Stromal cell of bone marrow (primary cell): ENCODE results near the gene SDCCAG8.

Experiments
- DNase-seq: peaks from one replicate; pipeline ENCODE4 v3.0.0-alpha.2; 2012; ENCODE audit warnings: low read depth

The SDCCAG8 gene

DNA sequence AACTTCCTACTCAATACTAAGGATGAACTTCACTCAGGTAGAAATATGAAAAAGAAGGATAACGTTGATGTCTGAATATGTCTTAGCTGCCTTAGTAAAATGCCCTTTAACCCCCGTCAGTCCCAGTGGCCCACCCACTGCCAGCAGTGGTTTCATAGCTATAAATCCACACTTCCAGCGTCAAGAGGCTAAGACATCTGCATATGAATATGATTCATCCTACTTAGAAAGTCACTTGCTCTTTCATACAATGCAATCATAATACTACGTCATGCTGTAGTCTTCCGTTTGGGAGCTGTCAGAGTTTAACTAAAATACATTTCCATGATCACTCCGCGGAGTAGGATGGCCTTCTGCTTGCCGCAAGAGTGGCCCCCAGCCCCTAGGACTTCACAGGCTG lies 247.3 kb downstream of the SDCCAG8 start:
- no peak for DNase-seq

DNA sequence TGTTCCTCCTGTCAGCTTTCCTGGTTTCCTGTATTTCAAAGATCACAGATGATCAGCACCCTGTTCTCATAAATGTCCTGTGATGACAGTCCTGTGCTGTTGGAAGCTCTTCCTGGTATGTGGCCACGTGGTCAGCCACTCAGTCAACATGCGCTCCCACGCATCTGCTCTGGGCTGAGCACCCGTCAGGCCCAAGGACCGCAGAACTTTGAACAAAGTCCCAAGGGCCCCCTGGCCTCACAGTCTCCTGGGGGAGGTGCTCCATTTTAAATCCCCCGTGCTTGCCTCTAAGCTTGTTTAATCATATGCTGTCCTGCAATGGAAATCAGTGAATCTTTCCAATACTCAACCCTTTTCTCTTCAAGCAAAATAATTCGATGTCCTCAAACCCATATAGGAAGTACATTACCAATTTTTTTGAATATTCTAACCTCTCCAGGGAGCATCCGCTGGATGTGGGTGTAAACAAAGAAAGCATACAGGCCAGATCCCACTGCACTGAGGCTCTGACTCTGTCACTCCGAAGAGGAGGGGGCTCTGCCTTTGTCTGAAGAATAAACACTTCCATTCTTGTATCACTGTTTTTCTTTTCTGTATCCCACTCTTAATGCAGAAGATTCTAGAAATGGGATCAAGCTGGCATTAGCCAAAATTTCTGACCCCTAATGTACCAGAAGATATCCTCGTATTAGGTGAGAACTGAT lies 250.3 kb downstream of the SDCCAG8 start:
- no peak for DNase-seq

DNA sequence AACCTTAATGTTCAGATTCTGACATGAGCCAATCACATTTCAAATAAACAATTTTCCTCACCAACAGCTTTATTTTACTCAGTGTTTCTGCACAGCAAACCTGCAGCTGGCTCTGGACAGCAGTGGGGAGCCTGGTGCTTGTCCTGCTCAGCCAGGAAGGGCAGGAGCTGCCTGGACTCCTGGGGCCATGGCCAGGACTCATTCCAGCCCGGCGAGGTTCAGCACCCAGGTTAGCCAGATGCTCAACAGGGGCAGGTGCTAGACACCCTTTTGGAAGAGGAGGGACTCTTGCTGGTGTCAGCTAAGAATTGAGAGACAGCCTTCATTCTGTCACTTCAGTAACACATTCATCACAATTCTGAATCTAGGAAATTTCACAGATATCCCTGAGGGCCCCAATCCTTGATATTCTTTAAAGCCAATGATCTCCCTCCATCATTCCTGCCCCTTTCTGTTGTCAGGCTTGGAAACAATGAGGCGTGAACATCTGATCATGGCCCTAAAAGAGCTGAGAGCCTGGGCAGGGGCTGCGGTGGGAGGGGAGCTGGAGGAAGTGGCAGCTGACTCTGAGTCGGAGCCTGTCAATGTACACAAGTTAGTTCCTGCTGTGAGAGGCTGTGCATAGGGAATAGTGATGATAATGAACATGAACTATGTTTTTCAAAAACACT lies 251.3 kb downstream of the SDCCAG8 start:
- no peak for DNase-seq

DNA sequence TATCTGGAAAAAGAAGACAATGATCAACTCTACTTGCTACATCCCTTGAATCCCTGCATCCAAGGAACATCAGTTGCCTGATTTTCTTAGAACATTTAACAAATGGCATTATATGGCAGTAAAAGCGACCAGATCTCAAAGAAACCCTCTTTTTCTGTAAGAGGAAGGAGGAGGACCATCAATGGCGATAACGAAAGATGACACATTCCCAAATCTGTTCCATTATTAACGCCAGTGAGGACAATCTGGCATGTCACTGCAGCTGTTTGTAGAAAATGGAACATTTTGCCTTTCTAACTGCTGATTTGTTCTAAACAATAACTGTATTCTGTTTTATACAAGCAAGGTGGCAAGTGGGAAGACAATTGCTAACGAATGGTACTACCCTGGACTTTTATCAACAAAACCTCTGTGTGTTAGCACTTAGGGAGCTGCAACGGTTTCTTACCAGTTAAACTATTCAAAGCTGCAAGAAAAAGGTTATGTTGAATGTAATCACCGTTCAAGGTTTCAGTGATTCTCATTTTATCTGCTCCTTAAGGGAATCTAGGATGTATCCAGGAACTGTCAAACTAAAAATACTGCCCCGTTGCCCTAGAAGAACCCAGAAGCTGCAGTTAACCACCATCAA lies 251.9 kb downstream of the SDCCAG8 start:
- DNase-seq, result no peak

DNA sequence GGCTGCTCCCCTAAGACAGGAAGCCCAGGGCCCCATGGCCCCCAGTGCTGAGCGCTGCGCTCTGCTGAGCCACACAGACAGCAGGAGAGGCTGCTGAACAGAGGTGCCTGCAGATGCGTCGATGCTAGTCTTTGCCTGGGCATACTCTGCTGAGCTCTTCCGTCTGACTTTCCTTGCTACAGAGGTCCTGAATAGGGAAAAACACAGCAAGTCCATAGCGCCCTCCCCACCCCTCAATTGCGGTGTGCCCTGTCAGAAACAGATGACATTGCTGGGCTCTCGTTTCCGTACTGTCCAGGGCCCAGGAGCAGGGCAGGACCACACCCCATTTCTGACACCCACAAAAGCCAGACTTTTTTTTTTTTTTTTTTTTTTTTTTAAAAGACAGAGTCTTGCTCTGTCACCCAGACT lies 252.5 kb downstream of the SDCCAG8 start:
- DNase-seq, result no peak

DNA sequence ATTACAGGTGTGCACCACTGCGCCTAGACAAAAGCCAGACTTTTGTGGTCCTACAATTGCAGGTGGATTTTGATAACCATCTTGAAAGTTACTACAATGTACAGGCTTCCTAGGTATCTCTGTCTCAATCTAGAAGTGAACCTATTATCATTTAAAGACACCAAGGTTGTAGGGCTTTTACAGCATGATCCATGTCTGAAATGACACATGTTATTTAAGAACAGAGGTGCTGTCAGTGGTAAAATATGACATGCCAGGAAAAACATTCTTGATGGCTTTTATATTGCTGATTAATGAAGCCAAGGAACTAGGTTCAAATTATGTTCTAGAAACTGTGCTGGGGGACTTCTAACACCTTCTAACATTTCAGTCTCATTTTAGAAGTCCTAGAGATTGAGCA lies 253.1 kb downstream of the SDCCAG8 start:
- DNase-seq, result no peak

DNA sequence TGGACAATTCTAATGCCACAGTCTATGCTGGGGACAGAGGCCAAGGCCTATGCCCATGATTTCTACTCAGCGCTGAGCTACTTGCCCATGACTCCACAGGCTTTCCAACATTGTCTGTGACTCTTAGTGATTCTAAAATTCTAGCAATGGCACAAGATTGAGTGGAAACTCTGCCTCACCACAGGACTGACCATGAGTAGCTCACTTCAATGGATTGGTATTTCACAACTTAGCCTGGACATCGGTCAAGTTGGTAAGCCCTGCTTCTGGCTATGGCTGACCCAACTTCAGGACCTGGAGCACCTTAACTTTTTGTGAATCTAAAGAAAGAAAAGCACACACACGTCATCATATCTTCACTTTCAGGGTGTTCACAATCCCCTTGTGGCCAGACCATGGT lies 255.1 kb downstream of the SDCCAG8 start:
- no peak for DNase-seq

DNA sequence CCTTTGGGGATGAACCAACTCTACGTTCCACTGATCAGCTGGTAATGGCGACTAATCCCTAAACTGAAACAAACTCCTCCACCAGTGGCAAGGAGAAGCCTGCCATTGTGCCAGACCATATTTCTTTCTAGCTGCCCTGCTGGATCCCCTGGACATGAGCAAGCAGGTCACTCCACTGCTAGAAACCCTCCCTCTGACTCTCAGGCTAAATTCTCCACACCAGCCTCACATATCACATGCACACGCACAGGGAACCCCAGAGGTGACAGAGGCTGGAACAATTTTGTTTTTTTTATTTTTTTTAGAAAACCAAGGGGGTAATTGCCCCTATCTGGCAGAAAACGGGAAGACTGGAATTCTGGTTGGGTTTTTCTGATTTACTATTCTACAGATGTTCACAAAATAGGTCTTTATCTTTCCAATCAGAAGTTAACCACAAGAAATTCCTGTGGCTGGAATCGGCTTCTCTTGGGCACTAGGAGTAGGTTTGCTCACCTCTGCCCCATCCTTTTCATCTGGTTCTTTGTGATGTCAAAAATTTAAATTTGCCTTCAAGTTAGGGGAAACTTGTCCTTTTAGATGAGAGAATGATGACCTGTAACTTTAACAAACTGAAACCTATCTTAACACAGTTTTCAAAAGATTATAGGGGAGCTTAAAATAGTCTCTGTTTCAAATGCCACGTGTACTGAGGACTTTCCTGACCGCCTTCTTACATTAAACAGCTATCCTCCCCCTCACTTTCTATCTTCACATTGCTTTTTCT lies 258.1 kb downstream of the SDCCAG8 start:
- DNase-seq, result no peak

DNA sequence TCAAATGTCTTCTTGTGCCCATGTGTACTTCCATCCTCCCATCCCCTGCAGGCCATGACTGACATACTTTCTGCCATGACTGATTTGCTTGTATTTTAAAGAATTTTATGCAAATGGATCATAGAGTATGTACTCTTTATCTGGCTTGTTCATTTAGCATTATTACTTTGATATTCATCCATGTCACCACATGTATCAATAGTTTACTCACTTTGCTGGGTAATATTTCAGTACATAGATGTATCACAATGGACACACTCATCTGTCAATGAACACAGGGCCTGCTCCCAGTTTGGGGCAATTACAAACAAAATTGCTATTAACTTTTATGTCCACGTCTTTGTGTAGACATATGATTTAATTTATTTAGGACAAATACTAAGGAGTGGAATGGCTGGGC lies 259.1 kb downstream of the SDCCAG8 start:
- DNase-seq, result no peak

DNA sequence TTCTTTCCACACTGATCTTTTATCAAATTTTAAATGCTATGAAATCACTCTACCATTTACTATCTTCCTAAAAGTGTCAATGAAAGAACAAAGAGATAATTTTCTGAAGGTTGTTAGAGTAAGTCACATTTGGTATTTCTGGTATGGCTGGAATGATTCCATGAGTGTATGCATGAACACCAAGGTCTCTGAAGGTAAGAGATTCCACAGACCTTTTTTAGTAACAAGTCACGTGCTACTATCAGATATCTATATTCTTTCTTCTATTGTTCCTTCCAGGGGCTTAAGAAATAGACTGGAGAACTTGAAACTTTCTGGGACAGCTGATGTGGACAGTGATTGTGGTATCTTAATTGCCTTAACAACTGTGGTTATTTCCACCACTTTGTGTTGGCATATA lies 265.0 kb downstream of the SDCCAG8 start:
- no peak for DNase-seq

DNA sequence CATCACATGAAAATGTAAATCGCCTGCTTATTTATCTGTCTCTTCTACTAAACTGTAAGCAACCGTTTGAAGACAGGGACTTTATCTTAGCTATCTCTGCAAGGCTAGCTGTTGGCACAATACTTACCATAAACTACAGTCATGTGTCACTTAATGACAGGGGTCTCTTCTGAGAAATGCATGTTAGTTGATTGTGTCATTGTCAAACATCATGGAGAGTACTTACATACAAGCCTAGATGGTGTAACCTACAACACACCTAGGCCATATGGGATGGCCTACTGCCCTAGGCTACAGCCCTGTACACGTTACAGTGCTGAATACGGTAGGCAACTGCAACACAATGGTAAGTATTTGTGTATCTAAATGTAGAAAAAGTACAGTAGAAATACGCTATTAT lies 267.9 kb downstream of the SDCCAG8 start:
- no peak for DNase-seq

DNA sequence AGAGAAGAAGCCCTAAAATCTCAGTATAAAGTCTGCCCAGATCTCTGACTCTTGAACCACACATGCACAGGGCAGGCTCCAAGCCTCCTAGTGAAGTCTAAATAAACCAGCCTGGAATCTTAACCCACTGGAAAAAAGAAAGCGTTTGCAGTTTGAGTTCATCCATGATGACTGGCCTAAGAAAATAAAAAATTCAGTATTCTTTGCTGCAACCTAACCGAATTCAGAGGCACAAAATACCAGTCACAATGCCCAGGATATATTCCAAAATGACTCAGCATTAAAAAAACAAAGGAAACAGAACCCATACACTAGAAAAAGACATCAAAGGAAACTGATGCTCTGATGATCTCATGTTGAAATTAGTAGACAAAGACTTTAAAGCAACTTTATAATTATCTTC lies 269.2 kb downstream of the SDCCAG8 start:
- peak; percentile 87 for DNase-seq

DNA sequence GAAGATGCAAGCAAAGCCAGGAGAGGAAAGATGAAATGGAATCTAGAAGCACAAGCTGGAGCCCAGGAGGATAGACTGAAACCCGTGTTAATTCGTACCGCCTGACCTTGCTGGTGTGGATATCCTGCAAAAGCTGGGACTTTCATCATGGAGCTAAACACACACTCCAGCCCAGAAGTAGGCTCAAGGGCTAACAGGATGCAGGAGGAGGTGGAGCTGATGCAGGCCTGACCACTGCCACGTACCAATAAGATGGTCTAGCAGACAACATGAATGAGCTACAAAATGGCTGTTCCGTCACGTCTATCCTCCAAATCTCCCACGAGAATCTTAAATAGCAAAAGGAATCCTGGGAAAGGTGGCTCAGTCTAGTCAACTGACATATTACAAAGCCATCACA lies 270.3 kb downstream of the SDCCAG8 start:
- DNase-seq, result no peak

DNA sequence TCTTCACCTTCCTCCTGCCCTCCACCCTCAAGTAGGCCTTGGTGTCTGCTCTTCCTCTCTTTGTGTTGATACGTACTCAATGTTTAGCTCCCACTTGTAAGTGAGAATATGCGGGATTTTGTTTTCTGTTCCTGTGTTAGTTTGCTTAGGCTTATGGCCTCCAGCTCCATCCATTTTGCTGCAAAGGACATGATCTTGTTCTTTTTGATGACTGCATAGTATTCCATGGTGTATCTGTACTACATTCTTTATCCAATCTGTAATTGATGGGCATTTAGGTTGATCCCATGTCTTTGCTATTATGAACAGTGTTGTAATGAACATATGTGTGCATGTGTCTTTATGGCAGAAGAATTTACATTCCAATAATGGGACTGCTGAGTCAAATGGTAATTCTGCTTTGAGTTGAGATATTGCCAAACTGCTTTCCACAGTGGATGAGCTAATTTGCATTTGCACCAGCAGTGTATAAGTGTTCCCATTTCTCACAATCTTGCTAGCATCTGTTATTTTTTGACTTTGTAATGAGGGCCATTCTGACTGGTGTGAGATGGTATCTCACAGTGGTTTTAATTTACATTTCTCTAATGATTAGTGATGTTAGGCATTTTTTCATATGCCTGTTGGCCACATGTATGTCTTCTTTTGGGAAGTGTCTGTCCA lies 272.7 kb downstream of the SDCCAG8 start:
- no peak for DNase-seq

DNA sequence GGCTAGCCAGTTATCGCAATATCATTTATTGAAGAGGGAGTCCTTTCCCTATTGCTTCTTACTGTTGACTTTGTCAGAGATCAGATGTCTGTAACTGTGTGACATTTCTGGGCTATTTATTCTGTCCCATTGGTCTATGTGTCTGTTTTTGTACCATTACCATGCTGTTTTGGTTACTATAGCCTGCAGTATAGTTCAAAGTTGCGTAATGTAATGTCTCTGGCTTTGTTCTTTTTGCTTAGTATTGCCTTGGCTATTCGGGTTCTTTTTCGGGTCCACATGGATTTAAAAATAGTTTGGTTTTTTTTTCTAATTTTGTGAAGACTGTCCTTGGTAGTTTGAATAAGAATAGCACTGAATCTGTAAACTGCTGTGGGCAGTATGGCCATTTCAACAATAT lies 273.7 kb downstream of the SDCCAG8 start:
- DNase-seq, result no peak

DNA sequence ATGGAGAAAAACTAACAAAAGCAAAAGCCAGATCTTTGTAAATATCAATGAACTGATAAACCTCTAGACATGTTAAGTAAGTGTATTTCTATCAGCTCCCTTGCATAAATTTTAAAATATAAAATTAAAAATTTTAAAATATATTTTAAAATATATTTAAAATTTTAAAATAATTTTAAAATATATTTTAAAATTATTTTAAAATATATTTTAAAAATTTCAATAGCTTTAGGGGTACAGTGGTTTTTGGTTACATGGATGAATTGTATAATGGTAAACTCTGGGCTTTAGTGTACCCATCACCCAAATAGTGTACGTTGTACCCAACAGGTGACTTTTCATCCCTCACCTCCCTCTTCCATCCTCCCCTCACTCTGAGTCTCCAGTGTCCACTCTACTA lies 279.2 kb downstream of the SDCCAG8 start:
- no peak for DNase-seq

DNA sequence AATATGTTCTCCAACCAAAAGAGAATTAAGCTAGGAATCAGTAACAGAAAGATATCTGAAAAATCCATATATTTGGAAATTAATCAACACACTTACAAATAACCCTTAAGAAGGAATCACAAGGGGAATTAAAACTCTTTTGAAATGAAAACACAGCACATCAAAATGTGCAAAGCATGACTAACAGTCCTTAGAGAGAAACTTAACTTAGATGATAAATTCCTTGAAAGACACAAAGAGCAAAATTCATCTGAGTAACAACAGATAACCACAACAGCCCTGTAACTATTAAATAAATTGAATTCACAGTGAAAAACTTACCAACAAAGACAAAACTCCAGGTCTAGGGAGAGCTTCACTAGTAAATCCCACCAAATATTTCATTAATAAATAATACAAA lies 283.8 kb downstream of the SDCCAG8 start:
- DNase-seq, result peak; percentile 21

DNA sequence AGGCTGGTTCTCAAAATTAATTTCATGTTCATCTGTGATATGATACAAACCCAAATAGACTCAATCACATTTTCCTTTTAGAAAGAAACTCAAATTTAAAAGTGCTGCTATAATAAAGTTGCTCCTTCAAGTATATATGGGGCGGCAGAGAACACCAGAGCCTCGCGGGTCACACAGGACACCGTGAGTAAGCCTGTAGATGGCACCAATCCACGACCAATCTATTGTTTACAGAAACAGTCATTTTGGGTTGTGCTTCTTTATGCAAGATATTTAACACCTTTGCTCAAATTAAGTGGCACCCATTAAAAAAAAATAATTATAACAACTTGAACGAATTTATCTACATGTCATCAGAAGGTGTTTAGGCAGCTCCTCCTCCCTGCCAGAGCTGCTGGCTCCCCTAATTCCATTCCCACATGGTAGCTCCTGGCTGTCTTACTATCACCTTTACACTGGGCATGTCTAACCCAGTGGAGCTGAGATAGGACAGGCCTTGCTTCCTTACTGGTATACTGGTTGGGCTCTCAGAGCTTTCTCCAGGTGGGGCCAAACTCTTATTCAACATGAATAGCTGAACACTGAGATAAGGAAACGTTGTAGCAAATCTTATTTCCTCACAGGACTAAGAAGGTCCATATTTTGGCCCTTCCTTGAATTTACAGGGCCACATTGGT lies 287.0 kb downstream of the SDCCAG8 start:
- DNase-seq, result no peak

DNA sequence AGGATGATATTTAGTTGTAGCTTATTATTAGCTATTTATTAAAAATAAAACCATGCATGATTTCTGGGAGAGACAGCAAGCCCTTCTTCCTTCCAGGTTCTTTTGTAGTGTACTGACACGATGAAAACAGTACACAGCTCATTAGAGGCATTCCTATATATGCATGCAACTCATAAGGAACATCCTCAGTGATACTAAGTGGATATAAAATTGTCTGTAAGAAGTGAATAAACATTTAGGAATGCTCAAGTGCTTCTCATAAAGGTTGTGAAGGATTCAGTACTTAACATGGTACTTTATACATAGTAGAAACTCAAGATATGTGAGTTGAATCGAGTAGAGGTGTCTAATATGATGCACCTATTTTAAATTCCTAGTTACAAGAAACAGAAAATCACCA lies 287.7 kb downstream of the SDCCAG8 start:
- no peak for DNase-seq

DNA sequence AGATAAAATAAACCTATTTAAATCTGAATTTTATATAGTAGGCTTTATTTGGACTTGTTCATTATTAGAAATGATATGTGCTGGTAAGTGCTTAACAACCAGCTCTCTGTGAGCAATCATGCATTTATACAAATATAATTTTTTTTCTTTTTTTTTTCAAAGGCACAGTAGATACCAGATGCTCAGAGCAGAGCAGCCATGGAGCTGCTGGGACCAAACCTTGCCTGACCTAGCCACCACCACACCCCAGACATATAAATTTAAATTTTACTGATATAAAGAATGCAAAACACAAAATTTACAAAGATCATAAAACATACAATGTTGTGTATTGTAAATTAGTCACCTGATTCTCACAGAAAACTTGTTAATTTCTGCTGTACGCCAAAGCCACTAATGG lies 290.6 kb downstream of the SDCCAG8 start:
- DNase-seq, result no peak

DNA sequence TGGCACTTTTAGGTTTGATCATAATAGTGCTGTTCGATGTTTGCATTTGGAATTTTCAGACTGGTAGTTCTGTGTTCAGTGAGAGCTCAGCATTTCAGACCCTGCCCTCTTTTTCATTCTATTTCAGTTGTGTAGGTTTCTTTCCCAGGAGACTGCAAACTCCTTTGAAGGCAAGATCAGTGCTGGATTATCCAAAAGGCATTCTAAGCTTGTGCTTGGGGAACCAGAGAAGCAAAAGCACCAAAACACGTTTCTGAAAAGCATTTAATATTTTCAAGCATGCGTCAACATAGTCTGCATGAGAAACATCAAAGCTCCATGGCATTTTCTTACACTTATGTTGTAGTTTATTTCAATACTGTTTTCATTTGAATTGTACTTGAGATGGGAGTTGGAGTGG lies 292.1 kb downstream of the SDCCAG8 start:
- no peak for DNase-seq

DNA sequence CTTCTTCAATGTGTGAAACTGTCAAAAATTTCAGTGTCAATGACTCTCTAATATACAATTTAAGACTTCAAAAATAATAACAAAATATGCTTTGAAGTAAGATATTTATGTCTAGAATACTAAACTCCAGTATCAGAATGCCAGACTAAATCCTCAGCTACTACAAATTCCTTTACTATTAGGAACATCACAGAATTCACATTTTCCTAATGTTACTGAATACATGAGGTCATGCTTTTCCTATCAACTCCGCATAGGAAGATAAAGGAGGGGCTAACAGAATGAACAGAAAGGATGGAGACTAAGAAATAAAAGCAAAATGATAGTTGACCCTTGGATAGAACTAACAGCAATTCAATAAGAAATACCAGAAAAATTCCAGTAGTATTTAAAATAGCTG lies 292.7 kb downstream of the SDCCAG8 start:
- no peak for DNase-seq
